GM12892 (cell line): ENCODE results near the gene NUP188.

Experiments used
- POLR2AphosphoS5 ChIP-seq: IDR thresholded peaks from 2 replicates; pipeline ENCODE4 v1.6.1; 2011; ENCODE audit warnings: low read depth, low read length, control low read depth
- TAF1 ChIP-seq: IDR thresholded peaks from 2 replicates; pipeline ENCODE4 v1.6.1; 2011; ENCODE audit warnings: low read depth, mild to moderate bottlenecking, control low read depth, low read length, borderline replicate concordance

DNA sequence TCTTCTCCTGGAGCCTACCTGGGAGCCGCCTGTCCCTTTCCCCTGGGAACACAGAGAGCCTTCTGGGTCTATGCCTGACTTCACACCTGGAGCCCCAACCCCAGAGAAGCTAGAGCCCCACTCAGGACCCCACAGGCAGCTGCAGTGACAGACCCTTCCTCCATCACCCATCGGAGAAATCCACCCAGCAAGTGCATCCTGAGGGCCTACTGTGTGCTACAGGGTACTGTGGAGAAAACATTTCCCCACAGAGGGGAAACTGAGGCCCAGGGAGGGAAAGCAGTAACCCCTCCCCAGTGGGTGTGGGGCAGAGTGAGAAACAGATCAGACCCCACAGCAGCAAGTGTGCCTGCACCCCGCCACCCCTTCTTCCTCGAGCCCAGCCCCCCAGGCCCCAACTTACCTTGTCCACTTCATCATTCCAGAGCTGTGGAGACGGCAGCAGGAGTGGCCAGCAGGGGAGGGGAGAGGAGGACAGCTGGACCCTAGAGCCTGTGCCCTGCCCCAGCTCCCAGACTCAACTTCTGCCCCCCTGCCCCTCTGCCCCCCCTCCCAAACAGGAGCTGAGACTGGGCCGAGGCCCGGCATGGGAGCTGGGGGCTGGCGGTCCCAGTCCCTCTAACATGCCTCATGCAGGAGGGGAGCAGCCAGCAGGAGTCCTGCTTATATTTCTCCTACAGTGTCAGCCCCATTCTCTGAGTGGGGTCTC lies 62.9 kb downstream of the NUP188 start:
- TF ChIP-seq POLR2AphosphoS5 (no peak), TAF1 (no peak)
